ENCODE measurements around the gene SUB1.

DNA sequence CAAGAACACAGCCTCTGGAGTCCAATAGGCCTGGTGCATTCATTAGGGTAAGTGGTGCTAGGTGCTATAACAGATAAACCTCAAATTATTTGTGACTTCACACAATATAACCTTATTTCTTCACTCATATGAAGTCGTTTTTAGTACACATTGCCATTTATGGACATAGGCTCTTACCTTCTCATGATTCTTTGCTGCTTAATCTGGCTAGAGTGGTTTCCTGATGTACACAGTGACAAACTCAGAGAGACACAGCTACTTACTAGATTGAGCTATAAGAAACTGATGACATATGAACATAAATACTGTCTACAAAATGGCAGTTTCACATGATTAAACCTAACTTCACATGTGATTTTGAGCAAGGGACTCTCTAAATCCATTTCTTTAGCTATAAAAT, 14.2 kb upstream of the SUB1 start:
- TF ChIP-seq, protein P1, sequence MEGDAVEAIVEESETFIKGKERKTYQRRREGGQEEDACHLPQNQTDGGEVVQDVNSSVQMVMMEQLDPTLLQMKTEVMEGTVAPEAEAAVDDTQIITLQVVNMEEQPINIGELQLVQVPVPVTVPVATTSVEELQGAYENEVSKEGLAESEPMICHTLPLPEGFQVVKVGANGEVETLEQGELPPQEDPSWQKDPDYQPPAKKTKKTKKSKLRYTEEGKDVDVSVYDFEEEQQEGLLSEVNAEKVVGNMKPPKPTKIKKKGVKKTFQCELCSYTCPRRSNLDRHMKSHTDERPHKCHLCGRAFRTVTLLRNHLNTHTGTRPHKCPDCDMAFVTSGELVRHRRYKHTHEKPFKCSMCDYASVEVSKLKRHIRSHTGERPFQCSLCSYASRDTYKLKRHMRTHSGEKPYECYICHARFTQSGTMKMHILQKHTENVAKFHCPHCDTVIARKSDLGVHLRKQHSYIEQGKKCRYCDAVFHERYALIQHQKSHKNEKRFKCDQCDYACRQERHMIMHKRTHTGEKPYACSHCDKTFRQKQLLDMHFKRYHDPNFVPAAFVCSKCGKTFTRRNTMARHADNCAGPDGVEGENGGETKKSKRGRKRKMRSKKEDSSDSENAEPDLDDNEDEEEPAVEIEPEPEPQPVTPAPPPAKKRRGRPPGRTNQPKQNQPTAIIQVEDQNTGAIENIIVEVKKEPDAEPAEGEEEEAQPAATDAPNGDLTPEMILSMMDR (IDR thresholded peaks at IDR 0.05), result no peak
- no peak for TF ChIP-seq POLR2A (IDR thresholded peaks at IDR 0.05)

All from uterus (tissue), 2 donors.